ENCODE measurements around the gene FBXO15. TPM values are rescaled to one million over a fixed set of nuclear protein-coding genes. Genes with fewer than 3 reads are reported as not detected.

The FBXO15 gene
- total RNA-seq, 1 donor from 2014 or later = 1.2 TPM

DNA sequence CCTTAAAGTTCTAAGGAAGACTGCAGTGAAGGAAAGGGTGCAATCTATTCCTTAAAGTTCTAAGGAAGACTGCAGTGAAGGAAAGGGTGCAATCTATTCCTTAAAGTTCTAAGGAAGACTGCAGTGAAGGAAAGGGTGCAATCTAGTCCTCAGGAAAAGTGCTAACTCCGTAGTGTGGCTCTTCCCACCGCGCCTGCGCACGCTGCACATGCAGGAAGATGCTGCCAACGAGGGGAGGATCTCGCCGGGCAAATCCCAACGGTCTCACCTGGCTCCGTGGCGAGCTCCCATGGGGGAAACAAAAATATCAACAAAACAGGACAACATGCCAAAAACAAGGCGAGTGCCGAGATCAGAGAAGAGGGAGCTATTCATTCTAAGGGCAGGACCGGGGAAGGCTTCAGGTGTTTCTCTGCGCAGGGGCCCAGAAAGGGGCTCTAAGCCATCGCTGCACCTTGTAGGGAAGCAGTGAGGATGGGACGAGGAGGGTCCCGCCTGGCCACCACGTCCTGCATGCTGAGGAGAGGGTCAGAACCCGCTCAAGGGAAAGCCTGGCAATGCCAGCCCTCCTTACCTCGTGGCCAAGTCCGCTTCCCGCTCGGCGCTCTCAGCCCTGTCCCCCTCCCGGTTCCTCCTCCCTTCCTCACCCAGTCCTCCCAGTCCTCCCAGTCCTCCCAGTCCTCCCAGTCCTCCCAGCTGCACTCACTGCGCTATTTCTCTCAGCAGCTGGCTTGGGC is 25.2 kb upstream of the FBXO15 start:
- no peak overlapping the region for H3K27ac Mint-ChIP-seq (ENCODE audit: unreplicated experiment)
- Histone ChIP-seq H2AFZ (ENCODE audit: low read depth, low read length) (no peak overlapping the region), H3K4me2 (ENCODE audit: low read length) (no peak overlapping the region), H3K4me3 (ENCODE audit: insufficient read depth, low read depth, low read length) (no peak overlapping the region), H4K20me1 (ENCODE audit: insufficient read depth, low read length) (no peaks in the 10 kb centered on the region), H3K27me3 (ENCODE audit: insufficient read depth, low read length) (peaks cover 3% of the 10 kb centered on the region), H3K36me3 (ENCODE audit: insufficient read depth, low read length) (no peaks in the 10 kb centered on the region), H3K4me1 (ENCODE audit: insufficient read depth, low read length) (no peaks in the 10 kb centered on the region), H3K79me2 (ENCODE audit: insufficient read depth, low read length) (no peaks in the 10 kb centered on the region), H3K9me3 (ENCODE audit: insufficient read depth, low read depth, low read length) (no peaks in the 10 kb centered on the region), H3K9ac (ENCODE audit: low read length) (no peak overlapping the region), H3K27ac (ENCODE audit: low read depth, low read length) (no peak overlapping the region)
- no peak for DNase-seq (ENCODE audit: low read depth)
- peaks cover 30% of the 10 kb centered on the region for H3K27me3 Mint-ChIP-seq (ENCODE audit: low read depth, unreplicated experiment)
- FAIRE-seq = no peak
- no peak for TF ChIP-seq EZH2 (IDR thresholded peaks at IDR 0.05; ENCODE audit: insufficient read depth, low read length)
- H3K4me3 Mint-ChIP-seq (ENCODE audit: unreplicated experiment) = no peak overlapping the region
- no peaks in the 10 kb centered on the region for H3K36me3 Mint-ChIP-seq (ENCODE audit: low read depth, unreplicated experiment)
- H3K4me1 Mint-ChIP-seq (ENCODE audit: low read depth, unreplicated experiment) = no peaks in the 10 kb centered on the region
- H3K9me3 Mint-ChIP-seq (ENCODE audit: unreplicated experiment) = no peaks in the 10 kb centered on the region

GRCh38 chr18:74171910-74172606 is 24.4 kb upstream of the FBXO15 start:
- H3K36me3 Mint-ChIP-seq (ENCODE audit: low read depth, unreplicated experiment) = no peaks in the 10 kb centered on the region
- FAIRE-seq (no peak), DNase-seq (ENCODE audit: low read depth) (no peak)
- no peak overlapping the region for H3K4me3 ChIP-seq (ENCODE audit: insufficient read depth, low read depth, low read length)
- H2AFZ ChIP-seq (ENCODE audit: low read depth, low read length) = no peak overlapping the region
- H3K36me3 ChIP-seq (ENCODE audit: insufficient read depth, low read length) = no peaks in the 10 kb centered on the region
- no peaks in the 10 kb centered on the region for H4K20me1 ChIP-seq (ENCODE audit: insufficient read depth, low read length)
- H3K4me1 ChIP-seq (ENCODE audit: insufficient read depth, low read length) = no peaks in the 10 kb centered on the region
- H3K9me3 ChIP-seq (ENCODE audit: insufficient read depth, low read depth, low read length) = no peaks in the 10 kb centered on the region
- no peaks in the 10 kb centered on the region for H3K4me1 Mint-ChIP-seq (ENCODE audit: low read depth, unreplicated experiment)
- peaks cover 2% of the 10 kb centered on the region for H3K27me3 ChIP-seq (ENCODE audit: insufficient read depth, low read length)
- no peak overlapping the region for H3K9ac ChIP-seq (ENCODE audit: low read length)
- H3K4me3 Mint-ChIP-seq (ENCODE audit: unreplicated experiment) = no peak overlapping the region
- no peak overlapping the region for H3K4me2 ChIP-seq (ENCODE audit: low read length)
- no peaks in the 10 kb centered on the region for H3K9me3 Mint-ChIP-seq (ENCODE audit: unreplicated experiment)
- peaks cover 29% of the 10 kb centered on the region for H3K27me3 Mint-ChIP-seq (ENCODE audit: low read depth, unreplicated experiment)
- no peaks in the 10 kb centered on the region for H3K79me2 ChIP-seq (ENCODE audit: insufficient read depth, low read length)
- TF ChIP-seq EZH2 (IDR thresholded peaks at IDR 0.05; ENCODE audit: insufficient read depth, low read length) (no peak), CTCF (IDR thresholded peaks at IDR 0.05; ENCODE audit: insufficient read depth, low read depth, low read length) (no peak)
- no peak overlapping the region for H3K27ac ChIP-seq (ENCODE audit: low read depth, low read length)
- no peak overlapping the region for H3K27ac Mint-ChIP-seq (ENCODE audit: unreplicated experiment)

DNA sequence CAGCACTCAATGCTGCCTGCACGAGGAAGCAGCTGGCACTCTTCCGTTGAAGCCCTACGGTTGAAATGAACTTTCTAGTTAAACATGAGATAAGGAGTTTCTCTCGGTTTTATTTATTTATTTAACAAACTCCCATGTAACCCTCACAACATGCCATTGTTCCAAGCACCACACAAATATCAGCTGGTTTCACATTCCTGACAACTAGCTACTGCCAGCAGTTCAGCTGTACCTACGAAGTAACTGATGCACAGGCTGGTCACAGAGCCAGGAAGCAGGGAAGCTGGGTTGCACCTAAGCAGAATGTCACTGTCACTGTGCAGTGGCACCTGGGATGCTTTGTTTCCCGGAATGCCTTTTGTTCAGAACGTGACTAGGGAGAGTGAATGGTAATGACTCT is 18.8 kb upstream of the FBXO15 start:
- no peak overlapping the region for H3K4me3 ChIP-seq (ENCODE audit: insufficient read depth, low read depth, low read length)
- H3K79me2 ChIP-seq (ENCODE audit: insufficient read depth, low read length) = no peaks in the 10 kb centered on the region
- DNase-seq (ENCODE audit: low read depth) = no peak
- Mint-ChIP-seq H3K4me1 (ENCODE audit: low read depth, unreplicated experiment) (no peaks in the 10 kb centered on the region), H3K27me3 (ENCODE audit: low read depth, unreplicated experiment) (peaks cover 4% of the 10 kb centered on the region), H3K27ac (ENCODE audit: unreplicated experiment) (no peak overlapping the region), H3K4me3 (ENCODE audit: unreplicated experiment) (no peak overlapping the region), H3K9me3 (ENCODE audit: unreplicated experiment) (no peaks in the 10 kb centered on the region), H3K36me3 (ENCODE audit: low read depth, unreplicated experiment) (no peaks in the 10 kb centered on the region)
- FAIRE-seq = no peak
- H3K27me3 ChIP-seq (ENCODE audit: insufficient read depth, low read length) = no peaks in the 10 kb centered on the region
- H4K20me1 ChIP-seq (ENCODE audit: insufficient read depth, low read length) = no peaks in the 10 kb centered on the region
- no peak overlapping the region for H3K9ac ChIP-seq (ENCODE audit: low read length)
- no peak overlapping the region for H2AFZ ChIP-seq (ENCODE audit: low read depth, low read length)
- H3K9me3 ChIP-seq (ENCODE audit: insufficient read depth, low read depth, low read length) = no peaks in the 10 kb centered on the region
- H3K27ac ChIP-seq (ENCODE audit: low read depth, low read length) = no peak overlapping the region
- no peaks in the 10 kb centered on the region for H3K4me1 ChIP-seq (ENCODE audit: insufficient read depth, low read length)
- H3K4me2 ChIP-seq (ENCODE audit: low read length) = no peak overlapping the region
- no peaks in the 10 kb centered on the region for H3K36me3 ChIP-seq (ENCODE audit: insufficient read depth, low read length)
- TF ChIP-seq CTCF (IDR thresholded peaks at IDR 0.05; ENCODE audit: insufficient read depth, low read depth, low read length) (no peak), EZH2 (IDR thresholded peaks at IDR 0.05; ENCODE audit: insufficient read depth, low read length) (no peak)

All from astrocyte (in vitro differentiated cells and primary cell).